ENCODE measurements around the gene RGS10. TPM values are rescaled to one million over a fixed set of nuclear protein-coding genes. Genes with fewer than 3 reads are reported as not detected.
A peak's percentile ranks its signal among the peaks of the same experiment; 100 is the strongest.
"Not testable (repeated sequence)": the region's sequence is repeated elsewhere in the genome, so short reads cannot be mapped to it uniquely, and the experiment has no call there.

RGS10 gene
- total RNA-seq, 1 donor from 2014 or later: 311 TPM

GRCh38 chr10:119466655-119467054, 75.9 kb downstream of the RGS10 start:
- Mint-ChIP-seq H3K4me3 (ENCODE audit: unreplicated experiment) (no peak overlapping the region), H3K9me3 (ENCODE audit: unreplicated experiment) (peaks cover 7% of the 10 kb centered on the region), H3K36me3 (ENCODE audit: unreplicated experiment) (peaks cover 16% of the 10 kb centered on the region), H3K4me1 (ENCODE audit: low read depth, unreplicated experiment) (no peaks in the 10 kb centered on the region), H3K27me3 (ENCODE audit: unreplicated experiment) (peaks cover 3% of the 10 kb centered on the region), H3K27ac (ENCODE audit: unreplicated experiment) (no peak overlapping the region)
- no peak for TF ChIP-seq CTCF (IDR thresholded peaks at IDR 0.05; ENCODE audit: partially characterized antibody, unreplicated experiment)
- DNase-seq: no peak

GRCh38 chr10:119466076-119466475, 76.4 kb downstream of the RGS10 start:
- no peaks in the 10 kb centered on the region for H3K4me1 Mint-ChIP-seq (ENCODE audit: low read depth, unreplicated experiment)
- peaks cover 3% of the 10 kb centered on the region for H3K27me3 Mint-ChIP-seq (ENCODE audit: unreplicated experiment)
- H3K27ac Mint-ChIP-seq (ENCODE audit: unreplicated experiment): no peak overlapping the region
- H3K4me3 Mint-ChIP-seq (ENCODE audit: unreplicated experiment): no peak overlapping the region
- H3K36me3 Mint-ChIP-seq (ENCODE audit: unreplicated experiment): peaks cover 16% of the 10 kb centered on the region
- no peak for DNase-seq
- peaks cover 7% of the 10 kb centered on the region for H3K9me3 Mint-ChIP-seq (ENCODE audit: unreplicated experiment)
- TF ChIP-seq CTCF (IDR thresholded peaks at IDR 0.05; ENCODE audit: partially characterized antibody, unreplicated experiment): no peak

- no peak for DNase-seq
- Mint-ChIP-seq H3K27ac (ENCODE audit: unreplicated experiment) (no peak overlapping the region), H3K36me3 (ENCODE audit: unreplicated experiment) (peaks cover 16% of the 10 kb centered on the region), H3K4me1 (ENCODE audit: low read depth, unreplicated experiment) (peaks cover 2% of the 10 kb centered on the region), H3K9me3 (ENCODE audit: unreplicated experiment) (peaks cover 7% of the 10 kb centered on the region), H3K4me3 (ENCODE audit: unreplicated experiment) (no peak overlapping the region), H3K27me3 (ENCODE audit: unreplicated experiment) (peaks cover 3% of the 10 kb centered on the region)
- no peak for TF ChIP-seq CTCF (IDR thresholded peaks at IDR 0.05; ENCODE audit: partially characterized antibody, unreplicated experiment)
Measured at GRCh38 chr10:119465085-119465484, 77.4 kb downstream of the RGS10 start.

GRCh38 chr10:119463195-119463594, 79.3 kb downstream of the RGS10 start:
- H3K4me1 Mint-ChIP-seq (ENCODE audit: low read depth, unreplicated experiment); H3K27ac Mint-ChIP-seq (ENCODE audit: unreplicated experiment); H3K9me3 Mint-ChIP-seq (ENCODE audit: unreplicated experiment); DNase-seq; H3K27me3 Mint-ChIP-seq (ENCODE audit: unreplicated experiment): not testable (repeated sequence)
- H3K36me3 Mint-ChIP-seq (ENCODE audit: unreplicated experiment): peaks cover 16% of the 10 kb centered on the region
- H3K4me3 Mint-ChIP-seq (ENCODE audit: unreplicated experiment): peak overlapping the region; percentile 64

GRCh38 chr10:119462773-119463172, 79.7 kb downstream of the RGS10 start:
- no peak for TF ChIP-seq CTCF (IDR thresholded peaks at IDR 0.05; ENCODE audit: partially characterized antibody, unreplicated experiment)
- no peak for DNase-seq
- Mint-ChIP-seq H3K9me3 (ENCODE audit: unreplicated experiment) (peaks cover 7% of the 10 kb centered on the region), H3K27ac (ENCODE audit: unreplicated experiment) (no peak overlapping the region), H3K27me3 (ENCODE audit: unreplicated experiment) (peaks cover 1% of the 10 kb centered on the region), H3K36me3 (ENCODE audit: unreplicated experiment) (peaks cover 16% of the 10 kb centered on the region), H3K4me3 (ENCODE audit: unreplicated experiment) (no peak overlapping the region), H3K4me1 (ENCODE audit: low read depth, unreplicated experiment) (peaks cover 9% of the 10 kb centered on the region)

GRCh38 chr10:119461923-119462322, 80.6 kb downstream of the RGS10 start:
- no peak for TF ChIP-seq CTCF (IDR thresholded peaks at IDR 0.05; ENCODE audit: partially characterized antibody, unreplicated experiment)
- no peak overlapping the region for H3K27ac Mint-ChIP-seq (ENCODE audit: unreplicated experiment)
- peaks cover 4% of the 10 kb centered on the region for H3K27me3 Mint-ChIP-seq (ENCODE audit: unreplicated experiment)
- peaks cover 12% of the 10 kb centered on the region for H3K4me1 Mint-ChIP-seq (ENCODE audit: low read depth, unreplicated experiment)
- H3K4me3 Mint-ChIP-seq (ENCODE audit: unreplicated experiment): no peak overlapping the region
- H3K36me3 Mint-ChIP-seq (ENCODE audit: unreplicated experiment): peaks cover 16% of the 10 kb centered on the region
- DNase-seq: no peak
- H3K9me3 Mint-ChIP-seq (ENCODE audit: unreplicated experiment): peaks cover 10% of the 10 kb centered on the region

All from glutamatergic neuron (in vitro differentiated cells).